Activated naive CD8-positive, alpha-beta T cell (primary cell): ENCODE measurements around the gene ECEL1.
"Not testable (repeated sequence)": the region's sequence is repeated elsewhere in the genome, so short reads cannot be mapped to it uniquely, and the experiment has no call there.

Experiments used
- H3K27ac Mint-ChIP-seq: one replicate; pipeline ENCODE4 v1.8.0; 2021; ENCODE audit warnings: mixed read lengths
- H3K27me3 Mint-ChIP-seq: one replicate; pipeline ENCODE4 v1.8.0; 2021; ENCODE audit warnings: mixed read lengths
- H3K36me3 Mint-ChIP-seq: one replicate; pipeline ENCODE4 v1.8.0; 2021; ENCODE audit warnings: mixed read lengths
- H3K4me1 Mint-ChIP-seq: one replicate; pipeline ENCODE4 v1.8.0; 2021; ENCODE audit warnings: low read depth, mixed read lengths
- H3K4me3 Mint-ChIP-seq: one replicate; pipeline ENCODE4 v1.8.0; 2021; ENCODE audit warnings: mild to moderate bottlenecking, mixed read lengths
- H3K9me3 Mint-ChIP-seq: one replicate; pipeline ENCODE4 v1.8.0; 2021; ENCODE audit warnings: low read depth, mixed read lengths

The ECEL1 gene

GRCh38 chr2:232439758-232440135 lies 47.9 kb downstream of the ECEL1 start:
- H3K27me3 Mint-ChIP-seq: no peaks in the 10 kb centered on the region
- no peak overlapping the region for H3K27ac Mint-ChIP-seq
- H3K36me3 Mint-ChIP-seq: no peaks in the 10 kb centered on the region
- H3K9me3 Mint-ChIP-seq: no peaks in the 10 kb centered on the region
- no peak overlapping the region for H3K4me3 Mint-ChIP-seq
- peaks cover 3% of the 10 kb centered on the region for H3K4me1 Mint-ChIP-seq

- no peaks in the 10 kb centered on the region for H3K36me3 Mint-ChIP-seq
- no peaks in the 10 kb centered on the region for H3K9me3 Mint-ChIP-seq
- no peak overlapping the region for H3K27ac Mint-ChIP-seq
- H3K27me3 Mint-ChIP-seq: no peaks in the 10 kb centered on the region
- no peak overlapping the region for H3K4me3 Mint-ChIP-seq
- peaks cover 3% of the 10 kb centered on the region for H3K4me1 Mint-ChIP-seq
Measured at GRCh38 chr2:232438951-232439757, 48.5 kb downstream of the ECEL1 start.

- Mint-ChIP-seq H3K4me1 (peaks cover 3% of the 10 kb centered on the region), H3K27me3 (no peaks in the 10 kb centered on the region), H3K36me3 (no peaks in the 10 kb centered on the region), H3K9me3 (no peaks in the 10 kb centered on the region), H3K4me3 (no peak overlapping the region), H3K27ac (no peak overlapping the region)
Measured at GRCh38 chr2:232438091-232438490, 49.5 kb downstream of the ECEL1 start.

GRCh38 chr2:232437195-232437571 lies 50.5 kb downstream of the ECEL1 start:
- H3K36me3 Mint-ChIP-seq: no peaks in the 10 kb centered on the region

DNA sequence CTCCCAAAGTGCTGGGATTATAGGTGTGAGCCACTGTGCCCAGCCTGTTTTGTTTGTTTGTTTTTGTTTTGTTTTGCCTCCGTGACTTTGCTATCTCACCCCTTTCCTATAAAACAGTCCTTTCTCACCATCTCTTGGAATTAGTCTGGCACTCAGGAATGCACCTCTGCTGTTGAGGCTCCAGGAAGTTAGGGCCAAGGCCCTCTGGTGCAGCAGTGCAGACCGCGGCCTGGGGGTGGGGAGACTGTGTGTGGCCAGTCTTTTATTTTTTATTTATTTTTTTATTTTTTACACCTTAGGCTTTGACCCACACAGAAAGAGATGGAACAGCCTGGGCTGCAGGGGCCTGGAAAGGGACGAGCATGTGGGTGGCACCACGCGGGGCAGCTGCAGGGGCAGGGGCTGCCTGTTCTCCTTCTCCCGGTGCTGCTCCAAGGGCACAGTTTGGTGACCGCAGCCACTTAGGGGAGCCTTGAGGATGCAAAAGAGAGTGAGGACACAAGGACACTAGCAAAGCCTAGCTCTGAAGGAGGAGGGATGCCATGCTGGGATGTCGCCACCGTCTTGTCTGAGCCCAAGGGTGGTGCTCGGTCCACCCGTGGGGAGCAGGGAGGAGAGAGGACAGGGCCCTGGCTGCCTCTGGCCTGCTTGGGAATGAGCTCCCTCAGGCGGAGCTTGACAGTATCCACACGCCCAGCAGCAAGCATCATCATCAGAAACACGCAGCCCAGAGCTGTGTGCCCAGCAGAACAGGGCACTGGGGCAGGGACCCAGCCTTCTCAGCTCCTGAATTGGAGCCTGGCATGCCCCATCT lies 51.0 kb downstream of the ECEL1 start:
- Mint-ChIP-seq H3K9me3 (no peaks in the 10 kb centered on the region), H3K27me3 (no peaks in the 10 kb centered on the region), H3K36me3 (no peaks in the 10 kb centered on the region), H3K4me3 (no peak overlapping the region), H3K27ac (no peak overlapping the region), H3K4me1 (peaks cover 3% of the 10 kb centered on the region)

More at GRCh38 chr2:232437195-232437571, 50.5 kb downstream of the ECEL1 start:
- H3K27ac Mint-ChIP-seq: no peak overlapping the region
- no peaks in the 10 kb centered on the region for H3K9me3 Mint-ChIP-seq
- no peak overlapping the region for H3K4me3 Mint-ChIP-seq
- peaks cover 3% of the 10 kb centered on the region for H3K4me1 Mint-ChIP-seq
- H3K27me3 Mint-ChIP-seq: no peaks in the 10 kb centered on the region

DNA sequence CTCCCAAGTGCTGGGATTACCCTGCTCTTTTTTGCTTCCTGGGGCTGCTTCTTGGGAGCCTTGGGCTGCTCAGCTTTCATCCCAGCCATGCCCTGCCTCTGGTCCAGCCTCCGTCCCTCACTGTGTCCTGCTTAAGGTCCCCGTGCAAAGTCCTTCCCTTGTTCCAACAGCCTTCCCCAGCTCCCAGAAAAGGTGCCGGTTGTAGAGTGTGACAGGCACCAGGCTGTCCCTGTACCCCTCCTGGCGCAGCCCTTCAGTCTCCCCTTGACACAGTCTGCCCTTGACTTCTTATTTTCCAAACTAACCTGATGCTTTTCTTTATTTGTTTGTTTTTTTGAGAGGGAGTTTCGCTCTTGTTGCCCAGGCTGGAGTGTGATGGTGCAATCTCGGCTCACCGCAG lies 51.8 kb downstream of the ECEL1 start:
- Mint-ChIP-seq H3K4me1 (peaks cover 3% of the 10 kb centered on the region), H3K27ac (no peak overlapping the region), H3K9me3 (no peaks in the 10 kb centered on the region), H3K36me3 (no peaks in the 10 kb centered on the region), H3K4me3 (no peak overlapping the region), H3K27me3 (no peaks in the 10 kb centered on the region)

DNA sequence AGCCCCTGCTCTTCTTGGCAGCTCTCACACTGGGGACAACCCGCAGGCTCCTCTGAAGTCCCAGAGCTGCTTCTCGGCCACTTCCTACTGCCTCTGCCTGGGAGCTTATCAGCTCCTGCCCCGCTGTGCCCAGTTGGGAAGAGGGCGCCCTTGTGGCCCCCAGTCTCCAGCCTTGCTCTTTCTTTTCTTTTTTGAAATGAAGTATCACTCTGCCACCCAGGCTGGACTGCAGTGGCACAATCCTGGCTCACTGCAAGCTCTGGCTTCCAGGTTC lies 52.3 kb downstream of the ECEL1 start:
- Mint-ChIP-seq H3K27ac (no peak overlapping the region), H3K27me3 (no peaks in the 10 kb centered on the region), H3K4me1 (peaks cover 2% of the 10 kb centered on the region), H3K9me3 (no peaks in the 10 kb centered on the region), H3K36me3 (no peaks in the 10 kb centered on the region), H3K4me3 (no peak overlapping the region)

DNA sequence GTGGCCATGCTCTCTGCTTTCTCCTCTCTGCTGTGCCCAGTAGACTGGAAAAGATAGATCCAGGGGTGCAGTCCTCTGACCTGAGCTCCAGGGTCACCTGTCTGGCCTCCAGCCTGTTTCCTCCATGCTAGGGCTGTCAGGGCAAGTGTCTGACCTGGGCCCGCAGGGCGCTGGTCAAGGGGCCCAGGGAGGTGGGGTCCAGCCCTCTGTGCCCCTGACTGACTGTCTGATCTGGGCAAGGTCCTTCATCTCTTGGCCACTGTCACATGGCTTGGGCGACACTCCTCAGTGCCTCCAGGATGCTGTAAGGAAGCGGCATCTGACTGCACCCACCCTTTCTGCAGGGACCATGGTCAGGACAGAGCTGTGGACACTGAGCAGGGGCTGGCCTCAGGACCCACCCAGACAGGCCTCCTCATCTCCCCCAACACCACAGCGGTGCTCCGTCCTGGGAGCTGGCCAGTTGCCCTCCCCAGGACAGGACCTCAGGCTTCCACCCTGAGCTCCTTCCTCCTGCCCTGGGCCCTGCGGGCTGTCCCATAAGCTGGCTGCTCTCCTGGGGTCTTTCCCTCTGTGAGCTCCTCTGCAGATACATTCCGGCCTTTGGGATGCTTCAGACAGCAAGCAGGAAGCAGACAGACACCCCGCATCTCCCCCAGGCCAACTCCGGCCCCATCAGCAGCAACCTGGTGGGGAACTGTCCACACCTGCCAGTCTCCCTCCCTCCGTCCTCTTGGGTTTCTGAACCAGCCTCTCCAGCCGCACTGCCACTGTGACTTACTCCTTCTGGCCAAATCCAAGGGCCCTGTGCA lies 52.9 kb downstream of the ECEL1 start:
- H3K27ac Mint-ChIP-seq: no peak overlapping the region
- H3K27me3 Mint-ChIP-seq: no peaks in the 10 kb centered on the region
- H3K36me3 Mint-ChIP-seq: no peaks in the 10 kb centered on the region
- no peaks in the 10 kb centered on the region for H3K9me3 Mint-ChIP-seq
- no peak overlapping the region for H3K4me3 Mint-ChIP-seq
- H3K4me1 Mint-ChIP-seq: no peaks in the 10 kb centered on the region

GRCh38 chr2:232434091-232434490 lies 53.5 kb downstream of the ECEL1 start:
- no peak overlapping the region for H3K4me3 Mint-ChIP-seq
- H3K27me3 Mint-ChIP-seq: no peaks in the 10 kb centered on the region
- no peaks in the 10 kb centered on the region for H3K9me3 Mint-ChIP-seq
- no peaks in the 10 kb centered on the region for H3K36me3 Mint-ChIP-seq
- no peak overlapping the region for H3K27ac Mint-ChIP-seq
- no peaks in the 10 kb centered on the region for H3K4me1 Mint-ChIP-seq

DNA sequence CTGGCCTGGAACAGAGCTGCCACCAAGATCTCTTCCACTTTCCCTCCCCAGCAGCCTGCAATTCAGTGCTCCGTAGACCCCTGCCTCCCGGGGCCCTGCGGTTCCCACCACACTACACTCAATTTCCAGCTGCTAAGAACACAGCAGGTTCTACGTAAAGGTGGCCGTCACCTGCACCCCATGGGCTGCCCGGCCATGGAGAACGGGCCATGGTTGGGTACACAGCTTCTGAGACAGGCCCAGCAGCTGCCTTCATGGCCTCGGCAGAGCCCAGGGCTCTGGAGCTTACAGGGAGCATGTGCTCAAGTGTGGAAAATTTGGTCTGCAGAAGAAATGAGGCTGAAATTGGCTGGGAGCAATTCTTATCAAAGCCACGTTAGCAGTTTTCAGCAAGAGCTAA lies 54.0 kb downstream of the ECEL1 start:
- not testable (repeated sequence) for H3K36me3 Mint-ChIP-seq, H3K9me3 Mint-ChIP-seq, H3K4me1 Mint-ChIP-seq, H3K27me3 Mint-ChIP-seq, H3K27ac Mint-ChIP-seq, H3K4me3 Mint-ChIP-seq

- no peaks in the 10 kb centered on the region for H3K36me3 Mint-ChIP-seq
- H3K27me3 Mint-ChIP-seq: no peaks in the 10 kb centered on the region
- H3K9me3 Mint-ChIP-seq: no peaks in the 10 kb centered on the region
- H3K4me1 Mint-ChIP-seq: no peaks in the 10 kb centered on the region
- no peak overlapping the region for H3K27ac Mint-ChIP-seq
- no peak overlapping the region for H3K4me3 Mint-ChIP-seq
Measured at GRCh38 chr2:232432598-232433184, 54.9 kb downstream of the ECEL1 start.

DNA sequence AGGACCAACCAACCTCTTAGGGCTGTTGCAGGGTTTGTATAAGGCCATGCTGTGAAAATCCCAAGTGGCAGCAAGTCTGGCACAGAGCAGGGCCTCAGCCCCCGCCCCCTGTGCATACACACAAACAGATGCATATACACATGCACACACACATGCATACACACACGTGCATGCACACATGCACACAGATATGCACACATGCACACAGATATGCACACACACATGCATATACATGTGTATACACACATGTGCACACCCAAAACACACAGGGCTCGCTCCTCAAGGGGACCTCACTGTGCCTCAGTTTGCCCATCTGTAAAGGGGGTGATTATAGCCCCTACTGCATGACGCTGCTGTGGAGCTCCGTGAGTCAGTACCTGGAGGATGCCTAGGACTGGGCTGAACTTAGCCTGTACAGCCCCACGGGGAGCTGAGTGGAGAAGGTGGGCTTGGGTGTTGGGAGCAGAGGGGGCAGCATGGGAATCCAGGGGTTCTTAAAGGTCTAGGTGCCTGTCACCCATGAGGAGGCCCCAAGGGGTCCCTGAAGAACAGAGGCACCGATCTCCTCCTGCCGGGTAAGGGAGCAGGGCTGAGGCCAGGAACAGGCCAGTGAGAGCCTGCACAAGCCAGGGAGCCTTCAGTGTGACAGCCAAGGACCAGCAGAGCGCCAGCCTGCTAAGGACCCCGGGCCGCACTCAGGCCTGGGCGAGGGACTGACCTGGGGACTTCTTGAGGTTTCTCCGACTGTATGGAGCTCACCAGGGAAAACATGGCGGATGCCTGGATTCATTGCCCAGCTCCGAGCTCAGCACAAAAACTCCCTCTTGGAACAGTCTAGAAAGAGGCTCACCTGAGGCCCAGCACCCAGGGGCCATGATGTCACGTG lies 55.7 kb downstream of the ECEL1 start:
- no peak overlapping the region for H3K4me3 Mint-ChIP-seq
- no peak overlapping the region for H3K27ac Mint-ChIP-seq
- H3K9me3 Mint-ChIP-seq: no peaks in the 10 kb centered on the region
- H3K27me3 Mint-ChIP-seq: no peaks in the 10 kb centered on the region
- no peaks in the 10 kb centered on the region for H3K36me3 Mint-ChIP-seq
- H3K4me1 Mint-ChIP-seq: no peaks in the 10 kb centered on the region
